Loucy (cell line): ENCODE data around the gene PADI3.

ENCODE experiments used
- H2AFZ ChIP-seq: fragments of 200-600 bp; sonication (generic); 2 replicates; pipeline ENCODE4 v1.6.0; 2016; ENCODE audit warnings: antibody characterized with exemption, mild to moderate bottlenecking, low read length, moderate library complexity
- H3F3A ChIP-seq: fragments of 200-600 bp; 2 replicates; pipeline ENCODE4 v1.6.0; 2016; ENCODE audit warnings: antibody characterized with exemption, low read depth, mild to moderate bottlenecking
- H3K27me3 ChIP-seq: fragments of 200-600 bp; sonication (generic); 2 replicates; pipeline ENCODE4 v1.6.1; 2014; ENCODE audit warnings: low read length, mild to moderate bottlenecking; ENCODE audit not compliant: insufficient read depth, poor library complexity, severe bottlenecking
- H3K36me3 ChIP-seq: fragments of 200-600 bp; sonication (generic); 2 replicates; pipeline ENCODE4 v1.6.1; 2016; ENCODE audit warnings: low read length; ENCODE audit not compliant: insufficient read depth
- H3K4me1 ChIP-seq: fragments of 200-600 bp; sonication (generic); 2 replicates; pipeline ENCODE4 v1.5.1; 2014; ENCODE audit warnings: low read length, mild to moderate bottlenecking; ENCODE audit not compliant: insufficient read depth, poor library complexity, severe bottlenecking
- H3K4me2 ChIP-seq: fragments of 200-600 bp; sonication (generic); 2 replicates; pipeline ENCODE4 v1.6.0; 2014; ENCODE audit warnings: antibody characterized with exemption, low read length, low read depth, mild to moderate bottlenecking; ENCODE audit not compliant: poor library complexity, severe bottlenecking
- H3K4me3 ChIP-seq: fragments of 200-600 bp; sonication (generic); 2 replicates; pipeline ENCODE4 v1.5.1; 2014; ENCODE audit warnings: low read length, mild to moderate bottlenecking, mixed read lengths; ENCODE audit not compliant: poor library complexity, severe bottlenecking
- H3K79me2 ChIP-seq: fragments of 200-600 bp; sonication (generic); 2 replicates; pipeline ENCODE4 v1.6.1; 2014; ENCODE audit warnings: low read length; ENCODE audit not compliant: insufficient read depth
- H3K9ac ChIP-seq: fragments of 200-600 bp; sonication (generic); 2 replicates; pipeline ENCODE4 v1.6.0; 2014; ENCODE audit warnings: mild to moderate bottlenecking, low read depth, low read length, moderate library complexity; ENCODE audit not compliant: poor library complexity, severe bottlenecking
- H3K9me2 ChIP-seq: fragments of 200-600 bp; sonication (generic); replicated peaks from 2 replicates; pipeline ENCODE4 v1.6.1; 2016; ENCODE audit warnings: low read depth, low read length, mixed read lengths
- H3K9me3 ChIP-seq: fragments of 200-600 bp; sonication (generic); 2 replicates; pipeline ENCODE4 v1.6.1; 2014; ENCODE audit warnings: mild to moderate bottlenecking, antibody characterized with exemption, low read length, low read depth; ENCODE audit not compliant: insufficient read depth
- H4K20me1 ChIP-seq: fragments of 200-600 bp; sonication (generic); 2 replicates; pipeline ENCODE4 v1.6.0; 2014; ENCODE audit warnings: antibody characterized with exemption, low read length, mild to moderate bottlenecking; ENCODE audit not compliant: insufficient read depth, poor library complexity, severe bottlenecking
- EZH2phosphoT487 ChIP-seq: fragments of 200-600 bp; IDR thresholded peaks from 2 replicates; pipeline ENCODE4 v1.6.1; 2018; ENCODE audit warnings: antibody characterized with exemption, mild to moderate bottlenecking, moderate library complexity, borderline replicate concordance
- TF ChIP-seq, protein P1 (sequence below): fragments of 200-600 bp; sonication (generic); conservative IDR thresholded peaks from 2 replicates; pipeline ENCODE4 v1.5.1; 2014; ENCODE audit warnings: mild to moderate bottlenecking, antibody characterized with exemption, low read length

The PADI3 gene

GRCh38 chr1:17220287-17220686 is 28.6 kb upstream of the PADI3 start:
- Histone ChIP-seq H3K9ac (no peak overlapping the region), H3K36me3 (no peaks in the 10 kb centered on the region), H3K4me2 (no peak overlapping the region), H3F3A (no peaks in the 10 kb centered on the region), H3K27me3 (no peaks in the 10 kb centered on the region), H3K9me3 (no peaks in the 10 kb centered on the region), H3K79me2 (no peaks in the 10 kb centered on the region), H3K4me1 (peaks cover 11% of the 10 kb centered on the region), H3K4me3 (no peak overlapping the region), H2AFZ (no peak overlapping the region), H4K20me1 (no peaks in the 10 kb centered on the region), H3K9me2 (no peaks in the 10 kb centered on the region)
- TF ChIP-seq, protein P1, sequence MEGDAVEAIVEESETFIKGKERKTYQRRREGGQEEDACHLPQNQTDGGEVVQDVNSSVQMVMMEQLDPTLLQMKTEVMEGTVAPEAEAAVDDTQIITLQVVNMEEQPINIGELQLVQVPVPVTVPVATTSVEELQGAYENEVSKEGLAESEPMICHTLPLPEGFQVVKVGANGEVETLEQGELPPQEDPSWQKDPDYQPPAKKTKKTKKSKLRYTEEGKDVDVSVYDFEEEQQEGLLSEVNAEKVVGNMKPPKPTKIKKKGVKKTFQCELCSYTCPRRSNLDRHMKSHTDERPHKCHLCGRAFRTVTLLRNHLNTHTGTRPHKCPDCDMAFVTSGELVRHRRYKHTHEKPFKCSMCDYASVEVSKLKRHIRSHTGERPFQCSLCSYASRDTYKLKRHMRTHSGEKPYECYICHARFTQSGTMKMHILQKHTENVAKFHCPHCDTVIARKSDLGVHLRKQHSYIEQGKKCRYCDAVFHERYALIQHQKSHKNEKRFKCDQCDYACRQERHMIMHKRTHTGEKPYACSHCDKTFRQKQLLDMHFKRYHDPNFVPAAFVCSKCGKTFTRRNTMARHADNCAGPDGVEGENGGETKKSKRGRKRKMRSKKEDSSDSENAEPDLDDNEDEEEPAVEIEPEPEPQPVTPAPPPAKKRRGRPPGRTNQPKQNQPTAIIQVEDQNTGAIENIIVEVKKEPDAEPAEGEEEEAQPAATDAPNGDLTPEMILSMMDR = no peak
- TF ChIP-seq EZH2phosphoT487 = no peak

GRCh38 chr1:17222557-17222956 is 26.3 kb upstream of the PADI3 start:
- H2AFZ ChIP-seq = no peak overlapping the region
- no peak overlapping the region for H3K4me2 ChIP-seq
- no peaks in the 10 kb centered on the region for H3K27me3 ChIP-seq
- no peak overlapping the region for H3K4me3 ChIP-seq
- H3K79me2 ChIP-seq = no peaks in the 10 kb centered on the region
- no peaks in the 10 kb centered on the region for H3K9me2 ChIP-seq
- H4K20me1 ChIP-seq = no peaks in the 10 kb centered on the region
- TF ChIP-seq, protein P1 = no peak
- TF ChIP-seq EZH2phosphoT487 = no peak
- no peaks in the 10 kb centered on the region for H3F3A ChIP-seq
- no peaks in the 10 kb centered on the region for H3K4me1 ChIP-seq
- H3K9me3 ChIP-seq = no peaks in the 10 kb centered on the region
- no peaks in the 10 kb centered on the region for H3K36me3 ChIP-seq
- no peak overlapping the region for H3K9ac ChIP-seq

DNA sequence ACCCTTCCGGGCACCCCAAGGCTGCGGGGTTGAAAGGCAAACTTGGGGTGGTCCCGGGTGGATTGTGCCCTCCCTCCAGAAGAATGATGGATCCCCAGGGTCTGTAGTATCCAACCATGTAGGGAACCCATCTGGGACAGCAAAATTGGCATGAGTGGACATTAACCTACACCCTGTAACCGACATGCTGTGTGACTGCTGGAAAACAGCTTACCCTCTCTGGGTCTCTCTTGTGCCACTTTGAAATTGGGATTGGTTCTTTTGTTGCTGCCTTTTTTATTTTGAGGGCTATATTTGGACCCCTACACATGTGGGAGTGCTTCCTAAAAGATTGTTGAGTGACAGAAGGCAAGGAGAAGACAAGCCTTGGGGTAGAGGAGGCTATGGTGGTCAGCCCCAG is 24.5 kb upstream of the PADI3 start:
- TF ChIP-seq, protein P1 = no peak
- TF ChIP-seq EZH2phosphoT487 = no peak
- Histone ChIP-seq H3K79me2 (no peaks in the 10 kb centered on the region), H3F3A (no peaks in the 10 kb centered on the region), H3K36me3 (no peaks in the 10 kb centered on the region), H2AFZ (no peak overlapping the region), H3K4me2 (no peak overlapping the region), H3K9ac (no peak overlapping the region), H3K27me3 (no peaks in the 10 kb centered on the region), H4K20me1 (no peaks in the 10 kb centered on the region), H3K4me3 (no peak overlapping the region), H3K9me3 (no peaks in the 10 kb centered on the region), H3K4me1 (no peaks in the 10 kb centered on the region), H3K9me2 (no peaks in the 10 kb centered on the region)
